Astrocyte of the cerebellum (primary cell): ENCODE measurements around the gene SCRN3.

Experiments used
- DNase-seq: peaks from one replicate; pipeline ENCODE4 v3.0.0-alpha.2; 2011; ENCODE audit warnings: low read depth
- H3K4me3 ChIP-seq: 2 replicates; pipeline ENCODE4 v1.5.1; 2011; ENCODE audit warnings: mild to moderate bottlenecking, low read depth, low read length, moderate library complexity
- CTCF ChIP-seq: IDR thresholded peaks from 2 replicates; pipeline ENCODE4 v1.5.1; 2012; ENCODE audit warnings: low read length, low read depth, moderate library complexity, mild to moderate bottlenecking; ENCODE audit errors: missing control alignments
- in situ Hi-C: cut with HindIII; loops from 2 replicates; pipeline ENCODE4 v1.10.0; 2017; ENCODE audit warnings: low sequenced_read_pairs

SCRN3 gene

GRCh38 chr2:174445248-174445647, 49.7 kb downstream of the SCRN3 start:
- no peak overlapping the region for H3K4me3 ChIP-seq
- in situ Hi-C loops, result no loop called here
- no peak for DNase-seq
- no peak for TF ChIP-seq CTCF

- no peak overlapping the region for H3K4me3 ChIP-seq
- DNase-seq, result no peak
- no peak for TF ChIP-seq CTCF
- in situ Hi-C loops, result no loop called here
Measured at GRCh38 chr2:174446531-174446930, 51.0 kb downstream of the SCRN3 start.

DNA sequence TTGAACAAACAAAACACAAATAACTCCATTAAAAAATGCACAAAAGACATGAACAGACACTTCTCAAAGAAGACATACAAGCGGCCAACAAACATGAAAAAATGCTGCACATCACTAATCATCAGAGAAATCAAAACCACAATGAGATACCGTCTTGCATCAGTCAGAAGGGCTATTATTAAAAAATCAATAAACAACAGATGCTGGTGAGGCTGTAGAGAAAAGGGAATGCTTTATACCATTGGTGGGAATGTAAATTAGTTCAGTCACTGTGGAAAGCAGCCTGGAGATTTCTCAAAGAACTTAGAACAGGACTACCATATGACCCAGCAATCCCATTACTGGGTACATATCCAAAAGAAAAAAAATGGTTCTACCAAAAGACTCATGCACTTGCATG, 53.5 kb downstream of the SCRN3 start:
- TF ChIP-seq CTCF, result no peak
- DNase-seq, result no peak
- H3K4me3 ChIP-seq, result no peak overlapping the region
- in situ Hi-C loops, result no loop called here

- DNase-seq, result no peak
- TF ChIP-seq CTCF, result no peak
- in situ Hi-C loops, result no loop called here
- H3K4me3 ChIP-seq, result no peak overlapping the region
Measured at GRCh38 chr2:174450021-174450816, 54.7 kb downstream of the SCRN3 start.

DNA sequence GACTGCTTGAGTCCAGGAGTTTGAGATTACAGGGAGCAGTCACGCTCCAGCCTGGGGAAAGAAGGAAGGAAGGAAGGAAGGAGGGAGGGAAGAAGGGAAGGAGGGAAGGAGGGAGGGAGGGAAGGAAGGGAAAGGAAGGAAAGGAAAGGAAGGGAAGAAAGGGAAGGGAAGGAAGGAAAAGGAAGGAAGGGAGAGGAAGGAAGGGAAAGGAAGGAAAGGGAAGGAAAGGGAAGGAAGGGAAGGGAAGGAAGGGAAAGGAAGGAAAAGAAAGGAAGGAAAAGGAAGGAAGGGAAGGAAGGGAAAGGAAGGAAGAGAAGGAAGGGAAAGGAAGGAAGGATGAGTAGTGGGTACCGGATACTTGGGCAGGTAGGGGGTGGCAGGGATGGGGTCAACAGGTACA, 59.0 kb downstream of the SCRN3 start:
- no peak overlapping the region for H3K4me3 ChIP-seq
- DNase-seq, result no peak
- in situ Hi-C loops, result no loop called here
- TF ChIP-seq CTCF, result no peak

GRCh38 chr2:174461221-174461620, 65.7 kb downstream of the SCRN3 start:
- in situ Hi-C loops, result no loop called here
- no peak for TF ChIP-seq CTCF
- DNase-seq, result no peak
- H3K4me3 ChIP-seq, result no peak overlapping the region
